Right renal cortex interstitium (tissue), 3 donors: Measurements from ENCODE around the gene KATNBL1. TPM values are rescaled to one million over a fixed set of nuclear protein-coding genes. Genes with fewer than 3 reads are reported as not detected.
"Not testable (repeated sequence)": the region's sequence is repeated elsewhere in the genome, so short reads cannot be mapped to it uniquely, and the experiment has no call there.

Experiments
- DNase-seq, 3 donors: peaks; one replicate each; pipeline ENCODE4 v3.0.0-alpha.2; 2013; ENCODE audit warnings: low read depth in 3 of 3, low spot score in 2 of 3
- polyA plus RNA-seq, 3 donors: library from polyadenylated mRNA; unstranded; fragments of 120-200 nt; gene quantifications; one replicate each; pipeline ENCODE4 v1.2.1, GENCODE V29; 2013; ENCODE audit not compliant: insufficient read length in 3 of 3

The KATNBL1 gene
- polyA plus RNA-seq, 3 donors, result 46.1 to 51.0 (median 46.2) TPM

- not testable (repeated sequence) for DNase-seq
These were observed 89.5 kb downstream of the KATNBL1 start for GRCh38 chr15:34120420-34120819.

GRCh38 chr15:34119291-34119690, 90.6 kb downstream of the KATNBL1 start:
- no peak for DNase-seq

- DNase-seq, result no peak
These were observed 93.3 kb downstream of the KATNBL1 start for GRCh38 chr15:34116620-34117019.

GRCh38 chr15:34114739-34115138, 95.2 kb downstream of the KATNBL1 start:
- DNase-seq, result no peak

GRCh38 chr15:34114215-34114614, 95.7 kb downstream of the KATNBL1 start:
- no peak for DNase-seq

GRCh38 chr15:34111488-34111887, 98.4 kb downstream of the KATNBL1 start:
- no peak for DNase-seq

GRCh38 chr15:34109797-34110663, 99.9 kb downstream of the KATNBL1 start:
- peak in 1 of 3 donors; percentile 27 for DNase-seq

- no peak for DNase-seq
These were observed 102.6 kb downstream of the KATNBL1 start for GRCh38 chr15:34107315-34107714.

- DNase-seq, result no peak
These were observed 103.5 kb downstream of the KATNBL1 start for GRCh38 chr15:34106423-34106822.

GRCh38 chr15:34102175-34102925, 107.5 kb downstream of the KATNBL1 start:
- DNase-seq, result no peak

GRCh38 chr15:34101366-34102174, 108.3 kb downstream of the KATNBL1 start, which contains the start of the genes EMC7 and PGBD4:
EMC7 (minus strand) TSS chr15:34101862; CDS start chr15:34101839, 23 bp downstream.
PGBD4 (plus strand) TSS chr15:34102083; CDS start chr15:34102532, 449 bp downstream.
- peak; percentile 95 to 98 (median 97) for DNase-seq

- no peak for DNase-seq
These were observed 110.0 kb downstream of the KATNBL1 start for GRCh38 chr15:34099914-34100313.

Other genes starting within 250 kb of the KATNBL1 start
- gene CHRM5, start 241.6 kb downstream of the KATNBL1 start, polyA plus RNA-seq, result under 1 TPM; 0.07 to 0.17 (median 0.15) TPM
- 10 to 100 TPM; 12.1 to 14.1 (median 12.4) TPM for gene AVEN, start 170.9 kb downstream of the KATNBL1 start, polyA plus RNA-seq
- 100 to 1,000 TPM in 1 of 3 donors, 10 to 100 TPM in 2; 98.2 to 105 (median 99.1) TPM for gene EMC7, start 108.2 kb downstream of the KATNBL1 start, polyA plus RNA-seq
- 1 to 10 TPM; 2.0 to 2.3 (median 2.0) TPM for gene PGBD4, start 108.0 kb downstream of the KATNBL1 start, polyA plus RNA-seq
- 100 to 1,000 TPM; 122 to 128 (median 125) TPM for gene EMC4, start 14.9 kb upstream of the KATNBL1 start, polyA plus RNA-seq
- 10 to 100 TPM; 19.6 to 21.7 (median 19.9) TPM for gene SLC12A6, start 127.7 kb upstream of the KATNBL1 start, polyA plus RNA-seq
- 100 to 1,000 TPM; 133 to 152 (median 149) TPM for gene NOP10, start 133.0 kb upstream of the KATNBL1 start, polyA plus RNA-seq
- not detected for gene NUTM1, start 133.2 kb upstream of the KATNBL1 start, polyA plus RNA-seq
- gene LPCAT4, start 157.1 kb upstream of the KATNBL1 start, polyA plus RNA-seq, result 10 to 100 TPM; 30.2 to 33.3 (median 31.0) TPM
- gene GOLGA8A, start 227.7 kb upstream of the KATNBL1 start, polyA plus RNA-seq, result 10 to 100 TPM; 36.0 to 52.2 (median 49.1) TPM